ENCODE data around the gene CA11. TPM values are rescaled to one million over a fixed set of nuclear protein-coding genes. Genes with fewer than 3 reads are reported as not detected.
"Not testable (repeated sequence)": the region's sequence is repeated elsewhere in the genome, so short reads cannot be mapped to it uniquely, and the experiment has no call there.

The CA11 gene
- not detected in 2 replicates for total RNA-seq (2014; rRNA removed; shearing (Covaris generic); ENCODE audit: low replicate concordance)

- no peaks in the 10 kb centered on the region for H3K27me3 ChIP-seq (ENCODE audit: low read length)
- H2AFZ ChIP-seq (ENCODE audit: low read length), result peak within 1 kb of the TSS; percentile 78; the same call in 1 of the 2 replicates
- H3K4me3 ChIP-seq (ENCODE audit: low read length), result peak within 1 kb of the TSS; percentile 61; the same call in 1 of the 2 replicates
- no peaks in the 10 kb centered on the region for H3K9me2 ChIP-seq (replicated peaks; ENCODE audit: insufficient read depth, low read length)
- H3K36me3 ChIP-seq (ENCODE audit: insufficient read depth, low read length), result no peaks in the 10 kb centered on the region
- peak within 1 kb of the TSS; percentile 74 for H3K4me2 ChIP-seq (ENCODE audit: low read depth, low read length, poor library complexity, severe bottlenecking)
- no peaks in the 10 kb centered on the region for H3K79me2 ChIP-seq (ENCODE audit: low read length)
- H3K9ac ChIP-seq (ENCODE audit: low read length), result peak within 1 kb of the TSS; percentile 59
- H4K20me1 ChIP-seq (ENCODE audit: insufficient read depth, low read depth, low read length), result no peaks in the 10 kb centered on the region
- H3K9me3 ChIP-seq (ENCODE audit: low read length), result no peaks in the 10 kb centered on the region
- peaks cover 14% of the 10 kb centered on the region for H3K4me1 ChIP-seq (ENCODE audit: low read length)
- DNase-seq, result peak; percentile 95
- H3K27ac ChIP-seq (ENCODE audit: low read length), result no peak within 1 kb of the TSS
These were observed at the start of gene CA11 for GRCh38 chr19:48646001-48646721. Gene CA11, minus strand, starts transcription at chr19:48646187. Its CDS starts 555 bp downstream, at chr19:48645632.

- not testable (repeated sequence) for H3K9ac ChIP-seq (ENCODE audit: low read length); H3K79me2 ChIP-seq (ENCODE audit: low read length); H3K36me3 ChIP-seq (ENCODE audit: insufficient read depth, low read length); H3K27ac ChIP-seq (ENCODE audit: low read length); H2AFZ ChIP-seq (ENCODE audit: low read length); H3K4me1 ChIP-seq (ENCODE audit: low read length); H3K4me3 ChIP-seq (ENCODE audit: low read length); H3K9me3 ChIP-seq (ENCODE audit: low read length); DNase-seq; H3K27me3 ChIP-seq (ENCODE audit: low read length); H3K9me2 ChIP-seq (replicated peaks; ENCODE audit: insufficient read depth, low read length); H3K4me2 ChIP-seq (ENCODE audit: low read depth, low read length, poor library complexity, severe bottlenecking); H4K20me1 ChIP-seq (ENCODE audit: insufficient read depth, low read depth, low read length)
These were observed 47.6 kb upstream of the CA11 start for GRCh38 chr19:48693629-48694028.

GRCh38 chr19:48689449-48689848 is 43.5 kb upstream of the CA11 start:
- no peaks in the 10 kb centered on the region for H3K79me2 ChIP-seq (ENCODE audit: low read length)
- H3K36me3 ChIP-seq (ENCODE audit: insufficient read depth, low read length), result no peaks in the 10 kb centered on the region
- no peak overlapping the region for H3K9ac ChIP-seq (ENCODE audit: low read length)
- H4K20me1 ChIP-seq (ENCODE audit: insufficient read depth, low read depth, low read length), result no peaks in the 10 kb centered on the region
- no peak overlapping the region for H3K4me2 ChIP-seq (ENCODE audit: low read depth, low read length, poor library complexity, severe bottlenecking)
- H3K27ac ChIP-seq (ENCODE audit: low read length), result no peak overlapping the region
- H3K9me3 ChIP-seq (ENCODE audit: low read length), result no peaks in the 10 kb centered on the region
- no peaks in the 10 kb centered on the region for H3K27me3 ChIP-seq (ENCODE audit: low read length)
- no peak overlapping the region for H3K4me3 ChIP-seq (ENCODE audit: low read length)
- DNase-seq, result no peak
- H3K4me1 ChIP-seq (ENCODE audit: low read length), result peaks cover 8% of the 10 kb centered on the region
- no peaks in the 10 kb centered on the region for H3K9me2 ChIP-seq (replicated peaks; ENCODE audit: insufficient read depth, low read length)
- H2AFZ ChIP-seq (ENCODE audit: low read length), result no peak overlapping the region

GRCh38 chr19:48687776-48688175 is 41.8 kb upstream of the CA11 start:
- H3K27me3 ChIP-seq (ENCODE audit: low read length), result no peaks in the 10 kb centered on the region
- no peak overlapping the region for H3K4me2 ChIP-seq (ENCODE audit: low read depth, low read length, poor library complexity, severe bottlenecking)
- DNase-seq, result no peak
- H3K4me3 ChIP-seq (ENCODE audit: low read length), result no peak overlapping the region
- peaks cover 8% of the 10 kb centered on the region for H3K4me1 ChIP-seq (ENCODE audit: low read length)
- no peaks in the 10 kb centered on the region for H3K36me3 ChIP-seq (ENCODE audit: insufficient read depth, low read length)
- H3K79me2 ChIP-seq (ENCODE audit: low read length), result no peaks in the 10 kb centered on the region
- H4K20me1 ChIP-seq (ENCODE audit: insufficient read depth, low read depth, low read length), result no peaks in the 10 kb centered on the region
- no peaks in the 10 kb centered on the region for H3K9me3 ChIP-seq (ENCODE audit: low read length)
- no peaks in the 10 kb centered on the region for H3K9me2 ChIP-seq (replicated peaks; ENCODE audit: insufficient read depth, low read length)
- no peak overlapping the region for H3K27ac ChIP-seq (ENCODE audit: low read length)
- no peak overlapping the region for H2AFZ ChIP-seq (ENCODE audit: low read length)
- no peak overlapping the region for H3K9ac ChIP-seq (ENCODE audit: low read length)

- H3K4me2 ChIP-seq (ENCODE audit: low read depth, low read length, poor library complexity, severe bottlenecking); DNase-seq; H3K36me3 ChIP-seq (ENCODE audit: insufficient read depth, low read length); H3K4me3 ChIP-seq (ENCODE audit: low read length); H3K9me2 ChIP-seq (replicated peaks; ENCODE audit: insufficient read depth, low read length); H3K27ac ChIP-seq (ENCODE audit: low read length); H3K27me3 ChIP-seq (ENCODE audit: low read length); H2AFZ ChIP-seq (ENCODE audit: low read length); H3K9me3 ChIP-seq (ENCODE audit: low read length); H3K79me2 ChIP-seq (ENCODE audit: low read length); H3K9ac ChIP-seq (ENCODE audit: low read length); H3K4me1 ChIP-seq (ENCODE audit: low read length); H4K20me1 ChIP-seq (ENCODE audit: insufficient read depth, low read depth, low read length): not testable (repeated sequence)
These were observed 40.6 kb upstream of the CA11 start for GRCh38 chr19:48686637-48687036.

- no peaks in the 10 kb centered on the region for H3K9me3 ChIP-seq (ENCODE audit: low read length)
- no peaks in the 10 kb centered on the region for H3K79me2 ChIP-seq (ENCODE audit: low read length)
- no peaks in the 10 kb centered on the region for H3K9me2 ChIP-seq (replicated peaks; ENCODE audit: insufficient read depth, low read length)
- H3K27ac ChIP-seq (ENCODE audit: low read length), result no peak overlapping the region
- H3K4me1 ChIP-seq (ENCODE audit: low read length), result peaks cover 8% of the 10 kb centered on the region
- no peaks in the 10 kb centered on the region for H3K36me3 ChIP-seq (ENCODE audit: insufficient read depth, low read length)
- no peak overlapping the region for H3K9ac ChIP-seq (ENCODE audit: low read length)
- H3K4me2 ChIP-seq (ENCODE audit: low read depth, low read length, poor library complexity, severe bottlenecking), result no peak overlapping the region
- no peak for DNase-seq
- H4K20me1 ChIP-seq (ENCODE audit: insufficient read depth, low read depth, low read length), result no peaks in the 10 kb centered on the region
- no peaks in the 10 kb centered on the region for H3K27me3 ChIP-seq (ENCODE audit: low read length)
- no peak overlapping the region for H3K4me3 ChIP-seq (ENCODE audit: low read length)
- H2AFZ ChIP-seq (ENCODE audit: low read length), result no peak overlapping the region
These were observed 40.1 kb upstream of the CA11 start for GRCh38 chr19:48686088-48686487.

GRCh38 chr19:48685583-48685982 is 39.6 kb upstream of the CA11 start:
- no peaks in the 10 kb centered on the region for H3K9me3 ChIP-seq (ENCODE audit: low read length)
- H3K4me3 ChIP-seq (ENCODE audit: low read length), result no peak overlapping the region
- H3K27ac ChIP-seq (ENCODE audit: low read length), result no peak overlapping the region
- no peaks in the 10 kb centered on the region for H3K9me2 ChIP-seq (replicated peaks; ENCODE audit: insufficient read depth, low read length)
- H3K36me3 ChIP-seq (ENCODE audit: insufficient read depth, low read length), result no peaks in the 10 kb centered on the region
- no peaks in the 10 kb centered on the region for H3K27me3 ChIP-seq (ENCODE audit: low read length)
- DNase-seq, result no peak
- H2AFZ ChIP-seq (ENCODE audit: low read length), result no peak overlapping the region
- H3K9ac ChIP-seq (ENCODE audit: low read length), result no peak overlapping the region
- H3K4me2 ChIP-seq (ENCODE audit: low read depth, low read length, poor library complexity, severe bottlenecking), result no peak overlapping the region
- no peaks in the 10 kb centered on the region for H4K20me1 ChIP-seq (ENCODE audit: insufficient read depth, low read depth, low read length)
- peaks cover 8% of the 10 kb centered on the region for H3K4me1 ChIP-seq (ENCODE audit: low read length)
- no peaks in the 10 kb centered on the region for H3K79me2 ChIP-seq (ENCODE audit: low read length)

- no peaks in the 10 kb centered on the region for H3K36me3 ChIP-seq (ENCODE audit: insufficient read depth, low read length)
- H3K27me3 ChIP-seq (ENCODE audit: low read length), result no peaks in the 10 kb centered on the region
- DNase-seq, result no peak
- H2AFZ ChIP-seq (ENCODE audit: low read length), result no peak overlapping the region
- no peak overlapping the region for H3K4me3 ChIP-seq (ENCODE audit: low read length)
- no peak overlapping the region for H3K4me2 ChIP-seq (ENCODE audit: low read depth, low read length, poor library complexity, severe bottlenecking)
- no peaks in the 10 kb centered on the region for H3K9me3 ChIP-seq (ENCODE audit: low read length)
- no peaks in the 10 kb centered on the region for H3K79me2 ChIP-seq (ENCODE audit: low read length)
- no peak overlapping the region for H3K27ac ChIP-seq (ENCODE audit: low read length)
- H4K20me1 ChIP-seq (ENCODE audit: insufficient read depth, low read depth, low read length), result no peaks in the 10 kb centered on the region
- H3K9ac ChIP-seq (ENCODE audit: low read length), result no peak overlapping the region
- H3K9me2 ChIP-seq (replicated peaks; ENCODE audit: insufficient read depth, low read length), result no peaks in the 10 kb centered on the region
- no peaks in the 10 kb centered on the region for H3K4me1 ChIP-seq (ENCODE audit: low read length)
These were observed 37.4 kb upstream of the CA11 start for GRCh38 chr19:48683349-48683748.

Data from Karpas-422 (cell line).